Limb (tissue), 2 donors: ENCODE measurements around the gene ZNF225.
A peak's percentile ranks its signal among the peaks of the same experiment; 100 is the strongest.
"Not testable (repeated sequence)": the region's sequence is repeated elsewhere in the genome, so short reads cannot be mapped to it uniquely, and the experiment has no call there.

Source experiments
- DNase-seq, 2 donors: peaks; one replicate each; pipeline ENCODE4 v3.0.0-alpha.2; 2016; ENCODE audit errors: extremely low spot score in 2 of 2

The ZNF225 gene

GRCh38 chr19:44156475-44156874, 43.3 kb downstream of the ZNF225 start:
- no peak for DNase-seq

- DNase-seq = no peak
Measured at GRCh38 chr19:44163789-44164188, 50.6 kb downstream of the ZNF225 start.

- no peak for DNase-seq
Measured at GRCh38 chr19:44164327-44164672, 51.1 kb downstream of the ZNF225 start.

- peak; percentile 87 to 99 for DNase-seq
Measured at GRCh38 chr19:44164673-44165512, 51.7 kb downstream of the ZNF225 start, which contains the start of gene ZNF226. ZNF226 (plus strand) TSS chr19:44165100; CDS start chr19:44170081, 4,981 bp downstream.

GRCh38 chr19:44170660-44171059, 57.5 kb downstream of the ZNF225 start:
- not testable (repeated sequence) for DNase-seq

- DNase-seq = no peak
Measured at GRCh38 chr19:44176590-44176989, 63.4 kb downstream of the ZNF225 start.

GRCh38 chr19:44180968-44181367, 67.8 kb downstream of the ZNF225 start:
- DNase-seq = no peak

GRCh38 chr19:44182145-44182544, 68.9 kb downstream of the ZNF225 start:
- no peak for DNase-seq
